Skeletal muscle satellite cell (primary cell): ENCODE results near the gene DNMT3B.

Source experiments
- H3K27me3 ChIP-seq: 2 replicates; pipeline ENCODE4 v1.7.0; 2013; ENCODE audit warnings: low read length; ENCODE audit not compliant: control insufficient read depth, insufficient read depth
- H3K36me3 ChIP-seq: 2 replicates; pipeline ENCODE4 v1.7.0; 2013; ENCODE audit warnings: mild to moderate bottlenecking, control low read depth, low read length; ENCODE audit not compliant: insufficient read depth
- H3K4me1 ChIP-seq: 2 replicates; pipeline ENCODE4 v1.7.0; 2013; ENCODE audit warnings: low read length; ENCODE audit not compliant: control insufficient read depth, insufficient read depth
- H3K4me2 ChIP-seq: 2 replicates; pipeline ENCODE4 v1.7.0; 2013; ENCODE audit warnings: mild to moderate bottlenecking, low read length
- H3K4me3 ChIP-seq: 2 replicates; pipeline ENCODE4 v1.7.0; 2013; ENCODE audit warnings: low read length
- H3K9ac ChIP-seq: 2 replicates; pipeline ENCODE4 v1.7.0; 2013; ENCODE audit warnings: mild to moderate bottlenecking, low read depth, low read length, moderate library complexity
- H3K9me3 ChIP-seq: replicated peaks from 2 replicates; pipeline ENCODE4 v1.7.0; 2013; ENCODE audit warnings: mild to moderate bottlenecking, control low read depth, low read length

Gene DNMT3B

GRCh38 chr20:32819992-32820697, 58.0 kb downstream of the DNMT3B start:
- no peaks in the 10 kb centered on the region for H3K36me3 ChIP-seq
- H3K4me3 ChIP-seq, result peak overlapping the region; percentile 87
- peak overlapping the region; percentile 88 for H3K9ac ChIP-seq
- peak overlapping the region; percentile 94 for H3K4me2 ChIP-seq
- H3K4me1 ChIP-seq, result peaks cover 38% of the 10 kb centered on the region
- H3K9me3 ChIP-seq, result no peaks in the 10 kb centered on the region
- no peaks in the 10 kb centered on the region for H3K27me3 ChIP-seq

- Histone ChIP-seq H3K27me3 (no peaks in the 10 kb centered on the region), H3K4me1 (peaks cover 38% of the 10 kb centered on the region), H3K9me3 (no peaks in the 10 kb centered on the region), H3K9ac (peak overlapping the region; percentile 88), H3K4me2 (peak overlapping the region; percentile 94), H3K36me3 (no peaks in the 10 kb centered on the region), H3K4me3 (peak overlapping the region; percentile 87)
Measured at GRCh38 chr20:32820698-32821377, 58.7 kb downstream of the DNMT3B start.

- Histone ChIP-seq H3K27me3 (no peaks in the 10 kb centered on the region), H3K4me1 (peaks cover 38% of the 10 kb centered on the region), H3K4me2 (peak overlapping the region; percentile 94), H3K36me3 (peaks cover 6% of the 10 kb centered on the region), H3K4me3 (no peak overlapping the region), H3K9me3 (no peaks in the 10 kb centered on the region), H3K9ac (no peak overlapping the region)
Measured at GRCh38 chr20:32822225-32822624, 60.0 kb downstream of the DNMT3B start.

GRCh38 chr20:32823078-32823477, 60.9 kb downstream of the DNMT3B start:
- Histone ChIP-seq H3K9me3 (no peaks in the 10 kb centered on the region), H3K4me2 (peak overlapping the region; percentile 94), H3K27me3 (no peaks in the 10 kb centered on the region), H3K4me3 (peak overlapping the region; percentile 1), H3K4me1 (peaks cover 43% of the 10 kb centered on the region), H3K36me3 (peaks cover 12% of the 10 kb centered on the region), H3K9ac (no peak overlapping the region)

- no peak overlapping the region for H3K9ac ChIP-seq
- no peaks in the 10 kb centered on the region for H3K9me3 ChIP-seq
- H3K4me1 ChIP-seq, result peaks cover 47% of the 10 kb centered on the region
- peak overlapping the region; percentile 1 for H3K4me3 ChIP-seq
- H3K36me3 ChIP-seq, result peaks cover 18% of the 10 kb centered on the region
- H3K27me3 ChIP-seq, result no peaks in the 10 kb centered on the region
- peak overlapping the region; percentile 94 for H3K4me2 ChIP-seq
Measured at GRCh38 chr20:32823737-32824588, 61.8 kb downstream of the DNMT3B start.

- no peaks in the 10 kb centered on the region for H3K9me3 ChIP-seq
- H3K4me3 ChIP-seq, result no peak overlapping the region
- H3K36me3 ChIP-seq, result peaks cover 37% of the 10 kb centered on the region
- H3K9ac ChIP-seq, result no peak overlapping the region
- H3K4me1 ChIP-seq, result peaks cover 35% of the 10 kb centered on the region
- H3K4me2 ChIP-seq, result no peak overlapping the region
- H3K27me3 ChIP-seq, result no peaks in the 10 kb centered on the region
Measured at GRCh38 chr20:32828029-32828680, 66.0 kb downstream of the DNMT3B start.

- H3K9me3 ChIP-seq, result no peaks in the 10 kb centered on the region
- H3K4me2 ChIP-seq, result peak overlapping the region; percentile 21
- H3K4me1 ChIP-seq, result peaks cover 23% of the 10 kb centered on the region
- H3K36me3 ChIP-seq, result peaks cover 44% of the 10 kb centered on the region
- H3K27me3 ChIP-seq, result no peaks in the 10 kb centered on the region
- no peak overlapping the region for H3K9ac ChIP-seq
- no peak overlapping the region for H3K4me3 ChIP-seq
Measured at GRCh38 chr20:32829311-32830005, 67.3 kb downstream of the DNMT3B start.

- Histone ChIP-seq H3K4me1 (peaks cover 23% of the 10 kb centered on the region), H3K36me3 (peaks cover 51% of the 10 kb centered on the region), H3K4me3 (no peak overlapping the region), H3K9ac (no peak overlapping the region), H3K4me2 (no peak overlapping the region), H3K9me3 (no peaks in the 10 kb centered on the region), H3K27me3 (no peaks in the 10 kb centered on the region)
Measured at GRCh38 chr20:32830437-32830836, 68.3 kb downstream of the DNMT3B start.

- H3K4me1 ChIP-seq, result peaks cover 23% of the 10 kb centered on the region
- H3K36me3 ChIP-seq, result peaks cover 55% of the 10 kb centered on the region
- no peak overlapping the region for H3K4me3 ChIP-seq
- no peaks in the 10 kb centered on the region for H3K27me3 ChIP-seq
- no peaks in the 10 kb centered on the region for H3K9me3 ChIP-seq
- H3K4me2 ChIP-seq, result no peak overlapping the region
- no peak overlapping the region for H3K9ac ChIP-seq
Measured at GRCh38 chr20:32831982-32832381, 69.8 kb downstream of the DNMT3B start.

- Histone ChIP-seq H3K9ac (no peak overlapping the region), H3K36me3 (peaks cover 55% of the 10 kb centered on the region), H3K4me1 (peaks cover 22% of the 10 kb centered on the region), H3K4me3 (no peak overlapping the region), H3K27me3 (no peaks in the 10 kb centered on the region), H3K9me3 (no peaks in the 10 kb centered on the region), H3K4me2 (no peak overlapping the region)
Measured at GRCh38 chr20:32832664-32833063, 70.5 kb downstream of the DNMT3B start.
